Endothelial cell of umbilical vein (primary cell): Measurements from ENCODE around the gene CALY. TPM values are rescaled to one million over a fixed set of nuclear protein-coding genes. Genes with fewer than 3 reads are reported as not detected.

Experiments used
- BruUV-seq: library from RNA; stranded (reverse); fragments of 400-500 nt; replicated peaks from 2 replicates; lab custom pipeline; 2021; lab: Mats Ljungman, UMichigan
- CTCF ChIA-PET: fragments of 300-600, 350-600 bp; sonication (Branson Sonifier 250); formaldehyde crosslinking; loops from one replicate; lab custom pipeline; 2021; ENCODE audit warnings: antibody characterized with exemption, inconsistent platforms; lab: Charles Lee
- POLR2A ChIA-PET: fragments of 300-600, 350-600 bp; sonication (Branson Sonifier 250); formaldehyde crosslinking; loops from one replicate; lab custom pipeline; 2021; ENCODE audit warnings: antibody characterized with exemption, inconsistent platforms; lab: Charles Lee
- DNase-seq: peaks from one replicate; pipeline ENCODE4 v3.0.0-alpha.2; 2011; ENCODE audit warnings: low read depth, low spot score
- FAIRE-seq: peaks from 2 replicates; lab custom pipeline; 2011; peaks lifted over from hg19 to GRCh38; lab: Jason Lieb, UNC
- H2AFZ ChIP-seq: 2 replicates; pipeline ENCODE4 v1.6.0; 2012; ENCODE audit warnings: low read depth, low read length, control low read depth, inconsistent platforms
- H3K27ac ChIP-seq: 2 replicates; pipeline ENCODE4 v1.5.1; 2011; ENCODE audit warnings: low read depth, mild to moderate bottlenecking, control low read depth, low read length, moderate library complexity; ENCODE audit not compliant: insufficient read depth
- H3K27me3 ChIP-seq, 2 experiments: 2 replicates each; pipeline versions ENCODE4 v1.6.0 to v1.6.1; 2011; ENCODE audit warnings: low read length in 2 of 2, mixed read lengths in 1 of 2; ENCODE audit not compliant: control insufficient read depth in 2 of 2, insufficient read depth in 2 of 2
- H3K36me3 ChIP-seq, 2 experiments: 2 replicates in 1 of 2; 3 replicates in 1 of 2; pipeline ENCODE4 v1.5.1; 2011; ENCODE audit warnings: low read length in 2 of 2, mild to moderate bottlenecking in 1 of 2, moderate library complexity in 1 of 2; ENCODE audit not compliant: control insufficient read depth in 2 of 2, insufficient read depth in 2 of 2; ENCODE audit errors: extremely low read depth in 1 of 2
- H3K4me1 ChIP-seq: 3 replicates; pipeline ENCODE4 v1.5.1; 2011; ENCODE audit warnings: mild to moderate bottlenecking, low read length; ENCODE audit not compliant: control insufficient read depth, insufficient read depth; ENCODE audit errors: extremely low read depth
- H3K4me2 ChIP-seq: 2 replicates; pipeline ENCODE4 v1.6.1; 2011; ENCODE audit warnings: low read length, control low read depth, mixed read lengths; ENCODE audit not compliant: insufficient read depth
- H3K4me3 ChIP-seq, 3 experiments: fragments of 200-600 bp in 1 of 3; sonication (generic), shearing (Covaris generic) in 1 of 3; replicated peaks in 1 of 3; 2 replicates each; pipeline ENCODE4 v1.5.1; 2011 to 2016; ENCODE audit warnings: control low read depth in 3 of 3, low read length in 3 of 3, mild to moderate bottlenecking in 2 of 3, inconsistent platforms in 1 of 3, low read depth in 1 of 3, moderate library complexity in 1 of 3; ENCODE audit not compliant: insufficient read depth in 1 of 3
- H3K79me2 ChIP-seq: 2 replicates; pipeline ENCODE4 v1.6.0; 2012; ENCODE audit warnings: low read length, inconsistent platforms; ENCODE audit not compliant: control insufficient read depth, insufficient read depth
- H3K9ac ChIP-seq: replicated peaks from 2 replicates; pipeline ENCODE3; 2011; ENCODE audit warnings: low read length, control low read depth; ENCODE audit not compliant: insufficient read depth; ENCODE audit errors: extremely low read depth
- H3K9me1 ChIP-seq: replicated peaks from 3 replicates; pipeline ENCODE4 v1.6.0; 2011; ENCODE audit warnings: mild to moderate bottlenecking, low read length; ENCODE audit not compliant: control insufficient read depth, insufficient read depth; ENCODE audit errors: extremely low read depth
- H3K9me3 ChIP-seq: replicated peaks from 2 replicates; pipeline ENCODE4 v1.5.1; 2012; ENCODE audit warnings: low read length, inconsistent platforms; ENCODE audit not compliant: control insufficient read depth, insufficient read depth
- H4K20me1 ChIP-seq: replicated peaks from 2 replicates; pipeline ENCODE3; 2011; ENCODE audit warnings: mild to moderate bottlenecking, low read length; ENCODE audit not compliant: control insufficient read depth, insufficient read depth; ENCODE audit errors: extremely low read depth
- CTCF ChIP-seq, 2 donors: IDR thresholded peaks; 1 replicate in 1 of 2; 2 replicates in 1 of 2; pipeline ENCODE4 v1.5.1; 2011; ENCODE audit warnings: low read length in 2 of 2, mild to moderate bottlenecking in 2 of 2, moderate library complexity in 2 of 2, control low read depth in 1 of 2, inconsistent platforms in 1 of 2, low read depth in 1 of 2; ENCODE audit not compliant: insufficient read depth in 1 of 2; ENCODE audit errors: extremely low read depth in 1 of 2
- EZH2 ChIP-seq: IDR thresholded peaks from 2 replicates; pipeline ENCODE4 v1.6.1; 2012; ENCODE audit warnings: borderline replicate concordance, low read depth, mild to moderate bottlenecking, moderate library complexity, low read length, inconsistent platforms; ENCODE audit not compliant: severe bottlenecking
- FOS ChIP-seq: IDR thresholded peaks from 2 replicates; pipeline ENCODE4 v1.6.1; 2011; ENCODE audit warnings: mild to moderate bottlenecking, low read length, moderate library complexity, borderline replicate concordance; ENCODE audit not compliant: insufficient read depth
- GATA2 ChIP-seq: IDR thresholded peaks from 2 replicates; pipeline ENCODE4 v1.7.0; 2011; ENCODE audit warnings: low read depth, mild to moderate bottlenecking, moderate library complexity, mixed read lengths, low read length; ENCODE audit not compliant: insufficient read length, insufficient read depth
- JUN ChIP-seq: IDR thresholded peaks from 2 replicates; pipeline ENCODE4 v1.6.1; 2011; ENCODE audit warnings: borderline replicate concordance, low read depth; ENCODE audit not compliant: insufficient read length, insufficient read depth
- MYC ChIP-seq: IDR thresholded peaks from one replicate; pipeline ENCODE4 v1.6.1; 2011; ENCODE audit warnings: mild to moderate bottlenecking, low read depth, low read length
- POLR2A ChIP-seq: IDR thresholded peaks from 2 replicates; pipeline ENCODE4 v1.6.1; 2012; ENCODE audit warnings: low read depth, mild to moderate bottlenecking, control low read depth, low read length
- POLR2AphosphoS5 ChIP-seq: IDR thresholded peaks from 2 replicates; pipeline ENCODE4 v1.6.1; 2012; ENCODE audit warnings: low read depth, mild to moderate bottlenecking, control low read depth, low read length, moderate library complexity; ENCODE audit not compliant: insufficient read depth
- dilution Hi-C: fragments of 300-500 bp; cut with MboI; formaldehyde crosslinking; loops from one replicate; pipeline ENCODE4 v1.15.0; 2019; ENCODE audit warnings: low sequenced_read_pairs; ENCODE audit not compliant: extremely low pct_ligation_motif_present
- intact Hi-C: fragments of 100-400 bp; cut with micrococcal nuclease; formaldehyde crosslinking; loops from one replicate; pipeline ENCODE4 v1.10.0; 2022
- polyA plus RNA-seq, 4 experiments: library from polyadenylated mRNA; depleted of rRNA in 3 of 4; stranded (reverse) in 3 of 4; unstranded in 1 of 4; fragments of >200 nt; gene quantifications; 2 replicates each; pipeline versions ENCODE4 v1.2.1 to v1.2.3, GENCODE V29; 2011 to 2012; ENCODE audit warnings: missing spikeins in 1 of 4
- total RNA-seq: library from RNA; stranded (reverse); gene quantifications from 2 replicates; pipeline ENCODE4 v1.2.3, GENCODE V29; 2021
- TF ChIP-seq, protein P1 (sequence below): IDR thresholded peaks from 2 replicates; pipeline ENCODE4 v1.6.1; 2011; ENCODE audit not compliant: insufficient read depth, insufficient read length

CALY gene
- total and polyA plus RNA-seq, 2 donors (not counting 3 experiments of a cell fraction or from before 2014, with no cell fraction given), result not detected

GRCh38 chr10:133370030-133370786 is 33.5 kb upstream of the CALY start:
- ChIA-PET POLR2A (no interaction called here), CTCF (interaction anchor here (0.8 kb wide), 1 partner anchor 49 kb away, joined by 3 read pairs; no protein-coding TSS in a partner anchor)
- intact Hi-C loops, result loop anchor here (5.0 kb wide), 1 partner anchor 63 kb away; the partner anchor contains the start of genes TUBGCP2 and ZNF511
- Histone ChIP-seq H3K4me3 (no peak overlapping the region), H3K9me3 (no peaks in the 10 kb centered on the region), H2AFZ (no peak overlapping the region), H4K20me1 (no peaks in the 10 kb centered on the region), H3K36me3 (peaks cover 2 to 35% of the 10 kb centered on the region in 2 experiments), H3K27me3 (no peaks in the 10 kb centered on the region), H3K27ac (no peak overlapping the region), H3K79me2 (peaks cover 2% of the 10 kb centered on the region), H3K9ac (no peak overlapping the region), H3K4me1 (peaks cover 7% of the 10 kb centered on the region), H3K9me1 (no peaks in the 10 kb centered on the region), H3K4me2 (no peak overlapping the region)
- no peak for TF ChIP-seq POLR2A
- TF ChIP-seq JUN, result no peak
- TF ChIP-seq EZH2, result no peak
- TF ChIP-seq MYC, result no peak
- TF ChIP-seq POLR2AphosphoS5, result no peak
- TF ChIP-seq GATA2, result no peak
- TF ChIP-seq, protein P1, sequence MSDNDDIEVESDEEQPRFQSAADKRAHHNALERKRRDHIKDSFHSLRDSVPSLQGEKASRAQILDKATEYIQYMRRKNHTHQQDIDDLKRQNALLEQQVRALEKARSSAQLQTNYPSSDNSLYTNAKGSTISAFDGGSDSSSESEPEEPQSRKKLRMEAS, result no peak
- no peak for TF ChIP-seq CTCF (IDR thresholded peaks at IDR 0.05; ENCODE audit: extremely low read depth in 1 of 2, insufficient read depth in 1 of 2, low read depth in 1 of 2, low read length in 2 of 2)
- TF ChIP-seq FOS, result no peak
- DNase-seq (no peak), FAIRE-seq (no peak)
- BruUV-seq, result no TSS peak
- dilution Hi-C loops, result no loop called here
